OCI-LY7 (cell line): ENCODE results near the gene WNK2. TPM values are rescaled to one million over a fixed set of nuclear protein-coding genes. Genes with fewer than 3 reads are reported as not detected.
A peak's percentile ranks its signal among the peaks of the same experiment; 100 is the strongest.

Source experiments
- BruUV-seq: library from RNA; stranded (reverse); fragments of 400-500 nt; replicated peaks from 2 replicates; lab custom pipeline; 2021; lab: Mats Ljungman, UMichigan
- CTCF ChIA-PET: fragments of 300-600 bp; sonication (Branson Sonifier 250); formaldehyde crosslinking; loops from one replicate; lab custom pipeline; 2022; ENCODE audit warnings: antibody characterized with exemption; ENCODE audit not compliant: unreplicated experiment; lab: Charles Lee
- POLR2A ChIA-PET: fragments of 300-600 bp; sonication (Branson Sonifier 250); formaldehyde crosslinking; loops from one replicate; lab custom pipeline; 2022; ENCODE audit warnings: antibody characterized with exemption; lab: Charles Lee
- DNase-seq: peaks from one replicate; pipeline ENCODE4 v3.0.0-alpha.2; 2015; ENCODE audit warnings: low spot score
- H2AFZ ChIP-seq: fragments of 200-600 bp; sonication (generic), shearing (Covaris generic); 2 replicates; pipeline ENCODE4 v1.6.1; 2014; ENCODE audit warnings: mild to moderate bottlenecking, antibody characterized with exemption, low read length, moderate library complexity
- H3K27ac ChIP-seq: fragments of 200-600 bp; sonication (generic); 2 replicates; pipeline ENCODE4 v1.5.1; 2014; ENCODE audit warnings: mixed run types, low read depth, mild to moderate bottlenecking, moderate library complexity, low read length, inconsistent platforms; ENCODE audit not compliant: poor library complexity, severe bottlenecking
- H3K36me3 ChIP-seq: fragments of 200-600 bp; sonication (generic); 2 replicates; pipeline ENCODE4 v1.6.1; 2014; ENCODE audit warnings: mild to moderate bottlenecking, antibody characterized with exemption, low read length, moderate library complexity, mixed read lengths; ENCODE audit not compliant: insufficient read depth
- H3K4me1 ChIP-seq: fragments of 200-600 bp; sonication (generic); 2 replicates; pipeline ENCODE4 v1.5.1; 2014; ENCODE audit warnings: mild to moderate bottlenecking, low read length; ENCODE audit not compliant: insufficient read depth, poor library complexity, severe bottlenecking
- H3K4me2 ChIP-seq: fragments of 200-600 bp; sonication (generic); 2 replicates; pipeline ENCODE4 v1.6.1; 2014; ENCODE audit warnings: mild to moderate bottlenecking, low read length
- H3K4me3 ChIP-seq: fragments of 200-600 bp; sonication (generic); 2 replicates; pipeline ENCODE4 v1.5.1; 2014; ENCODE audit warnings: mild to moderate bottlenecking, low read depth, low read length; ENCODE audit not compliant: poor library complexity, severe bottlenecking
- H3K79me2 ChIP-seq: fragments of 200-600 bp; sonication (generic); 2 replicates; pipeline ENCODE4 v1.6.1; 2016; ENCODE audit warnings: low read depth, mild to moderate bottlenecking, low read length, moderate library complexity, mixed read lengths; ENCODE audit not compliant: insufficient read depth
- H3K9me2 ChIP-seq: fragments of 200-600 bp; sonication (generic); 2 replicates; pipeline ENCODE4 v1.6.1; 2016; ENCODE audit warnings: mild to moderate bottlenecking, low read length, mixed read lengths; ENCODE audit not compliant: insufficient read depth
- H3K9me3 ChIP-seq: fragments of 200-600 bp; sonication (generic); 2 replicates; pipeline ENCODE4 v1.6.1; 2014; ENCODE audit warnings: mild to moderate bottlenecking, mixed run types, low read length, mixed read lengths
- H4K20me1 ChIP-seq: fragments of 200-600 bp; sonication (generic); 2 replicates; pipeline ENCODE4 v1.6.1; 2014; ENCODE audit warnings: mild to moderate bottlenecking, antibody characterized with exemption, low read length, moderate library complexity, mixed read lengths; ENCODE audit not compliant: insufficient read depth
- EZH2phosphoT487 ChIP-seq: fragments of 200-600 bp; sonication (generic); IDR thresholded peaks from 2 replicates; pipeline ENCODE4 v1.6.1; 2018; ENCODE audit warnings: low read depth, borderline replicate concordance, mild to moderate bottlenecking, mixed run types, antibody characterized with exemption, low read length, moderate library complexity, mixed read lengths
- intact Hi-C: fragments of 100-400 bp; cut with micrococcal nuclease; formaldehyde crosslinking; loops from one replicate; pipeline ENCODE4 v1.10.0; 2022; ENCODE audit not compliant: unreplicated experiment
- total RNA-seq, 2 experiments: library from RNA; depleted of rRNA in 1 of 2; stranded (reverse); fragments of >200 nt in 1 of 2; shearing (Covaris generic) in 1 of 2; gene quantifications; 2 replicates each; pipeline ENCODE4 v1.2.3, GENCODE V29; 2014 to 2022
- TF ChIP-seq, protein P1 (sequence below): fragments of 200-600 bp; sonication (generic); conservative IDR thresholded peaks from 2 replicates; pipeline ENCODE4 v1.5.1; 2014; ENCODE audit warnings: mild to moderate bottlenecking, antibody characterized with exemption, low read length, moderate library complexity, mixed read lengths

The WNK2 gene
- total RNA-seq, 2 experiments from 2014 or later: 142 to 194 TPM

DNA sequence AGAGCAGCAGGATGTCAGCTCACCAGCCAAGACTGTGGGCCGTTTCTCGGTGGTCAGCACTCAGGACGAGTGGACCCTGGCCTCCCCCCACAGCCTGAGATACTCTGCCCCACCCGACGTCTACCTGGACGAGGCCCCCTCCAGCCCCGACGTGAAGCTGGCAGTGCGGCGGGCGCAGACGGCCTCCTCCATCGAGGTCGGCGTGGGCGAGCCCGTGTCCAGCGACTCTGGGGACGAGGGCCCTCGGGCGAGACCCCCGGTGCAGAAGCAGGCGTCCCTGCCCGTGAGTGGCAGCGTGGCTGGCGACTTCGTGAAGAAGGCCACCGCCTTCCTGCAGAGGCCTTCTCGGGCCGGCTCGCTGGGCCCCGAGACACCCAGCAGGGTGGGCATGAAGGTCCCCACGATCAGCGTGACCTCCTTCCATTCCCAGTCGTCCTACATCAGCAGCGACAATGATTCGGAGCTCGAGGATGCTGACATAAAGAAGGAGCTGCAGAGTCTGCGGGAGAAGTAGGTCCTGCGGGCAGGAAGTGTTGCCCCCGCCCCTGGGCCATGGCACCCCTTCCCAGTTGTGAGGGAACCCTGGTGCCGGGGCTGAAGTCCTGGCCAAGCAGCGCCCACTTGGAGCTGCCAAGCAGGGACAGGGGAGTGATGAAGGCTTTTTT lies 108.9 kb downstream of the WNK2 start:
- DNase-seq: no peak
- Histone ChIP-seq H3K36me3 (peaks cover 60% of the 10 kb centered on the region), H3K9me3 (no peaks in the 10 kb centered on the region), H2AFZ (no peak overlapping the region), H3K4me3 (no peak overlapping the region), H3K27ac (peak overlapping the region; percentile 93), H4K20me1 (no peaks in the 10 kb centered on the region), H3K9me2 (no peaks in the 10 kb centered on the region), H3K4me2 (no peak overlapping the region), H3K79me2 (no peaks in the 10 kb centered on the region), H3K4me1 (peaks cover 94% of the 10 kb centered on the region)
- ChIA-PET POLR2A (no interaction called here), CTCF (interaction anchor here (0.6 kb wide), 2 partner anchors 136 to 151 kb away, joined by 3 to 4 read pairs; no protein-coding TSS in a partner anchor)
- no peak for TF ChIP-seq EZH2phosphoT487
- TF ChIP-seq, protein P1, sequence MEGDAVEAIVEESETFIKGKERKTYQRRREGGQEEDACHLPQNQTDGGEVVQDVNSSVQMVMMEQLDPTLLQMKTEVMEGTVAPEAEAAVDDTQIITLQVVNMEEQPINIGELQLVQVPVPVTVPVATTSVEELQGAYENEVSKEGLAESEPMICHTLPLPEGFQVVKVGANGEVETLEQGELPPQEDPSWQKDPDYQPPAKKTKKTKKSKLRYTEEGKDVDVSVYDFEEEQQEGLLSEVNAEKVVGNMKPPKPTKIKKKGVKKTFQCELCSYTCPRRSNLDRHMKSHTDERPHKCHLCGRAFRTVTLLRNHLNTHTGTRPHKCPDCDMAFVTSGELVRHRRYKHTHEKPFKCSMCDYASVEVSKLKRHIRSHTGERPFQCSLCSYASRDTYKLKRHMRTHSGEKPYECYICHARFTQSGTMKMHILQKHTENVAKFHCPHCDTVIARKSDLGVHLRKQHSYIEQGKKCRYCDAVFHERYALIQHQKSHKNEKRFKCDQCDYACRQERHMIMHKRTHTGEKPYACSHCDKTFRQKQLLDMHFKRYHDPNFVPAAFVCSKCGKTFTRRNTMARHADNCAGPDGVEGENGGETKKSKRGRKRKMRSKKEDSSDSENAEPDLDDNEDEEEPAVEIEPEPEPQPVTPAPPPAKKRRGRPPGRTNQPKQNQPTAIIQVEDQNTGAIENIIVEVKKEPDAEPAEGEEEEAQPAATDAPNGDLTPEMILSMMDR: no peak
- intact Hi-C loops: no loop called here
- no TSS peak for BruUV-seq

DNA sequence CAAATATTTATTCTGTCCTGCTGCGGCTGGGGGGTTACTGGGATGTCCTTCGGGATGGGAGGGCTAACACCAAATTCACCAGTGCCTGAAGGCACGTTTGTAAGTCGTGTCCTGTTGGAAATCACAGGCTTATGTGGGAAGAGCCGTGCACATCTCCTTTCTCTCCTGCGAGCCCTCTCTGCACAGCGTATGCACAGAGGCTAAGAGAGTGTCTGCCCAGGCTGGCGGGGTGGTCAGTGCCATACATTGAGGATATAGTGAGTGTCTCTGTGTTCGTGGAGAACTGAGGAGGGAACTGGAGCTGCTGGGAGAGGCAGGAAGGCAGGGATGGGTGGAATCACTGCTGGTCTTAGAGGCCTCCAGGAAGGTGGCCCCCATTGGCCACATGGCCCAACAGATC lies 110.1 kb downstream of the WNK2 start:
- Histone ChIP-seq H3K4me3 (no peak overlapping the region), H3K27ac (peak overlapping the region; percentile 93), H3K79me2 (no peaks in the 10 kb centered on the region), H2AFZ (no peak overlapping the region), H3K4me1 (peaks cover 89% of the 10 kb centered on the region), H3K4me2 (peak overlapping the region; percentile 56), H3K9me3 (no peaks in the 10 kb centered on the region), H3K36me3 (peaks cover 65% of the 10 kb centered on the region), H3K9me2 (no peaks in the 10 kb centered on the region), H4K20me1 (no peaks in the 10 kb centered on the region)
- POLR2A ChIA-PET: interaction anchor here (1.6 kb wide), 1 partner anchor 27 kb away, joined by 8 read pairs; no protein-coding TSS in a partner anchor
- TF ChIP-seq, protein P1: no peak
- TF ChIP-seq EZH2phosphoT487: no peak
- CTCF ChIA-PET: no interaction called here
- no peak for DNase-seq
- intact Hi-C loops: loop anchor here (2.0 kb wide), 1 partner anchor 25 kb away; no protein-coding TSS in a partner anchor
- BruUV-seq: no TSS peak

DNA sequence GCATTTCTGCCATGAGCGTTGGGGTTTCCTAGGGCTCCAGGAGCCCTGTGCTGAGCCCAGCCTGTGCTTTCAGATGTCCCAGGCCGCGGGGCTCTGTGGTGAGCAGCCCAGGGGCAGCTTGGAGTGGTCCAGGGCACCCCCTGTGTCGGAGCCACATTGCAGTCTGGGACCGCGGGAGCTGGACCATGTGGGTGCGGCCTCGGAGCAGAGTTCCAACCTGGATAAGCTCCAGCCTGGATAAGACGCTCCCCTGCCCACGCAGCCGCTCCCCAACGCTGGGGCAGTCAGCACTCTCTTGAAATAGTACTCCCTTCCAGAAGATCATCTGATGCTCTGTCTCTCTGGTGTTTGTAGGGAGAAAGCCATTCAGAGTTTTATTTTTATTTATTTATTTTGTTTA lies 111.1 kb downstream of the WNK2 start:
- Histone ChIP-seq H3K9me2 (no peaks in the 10 kb centered on the region), H3K4me1 (peaks cover 80% of the 10 kb centered on the region), H2AFZ (no peak overlapping the region; the same call in 1 of the 2 replicates), H3K4me3 (peak overlapping the region; percentile 28), H3K27ac (peak overlapping the region; percentile 93), H3K79me2 (no peaks in the 10 kb centered on the region), H3K4me2 (peak overlapping the region; percentile 56), H3K36me3 (peaks cover 55% of the 10 kb centered on the region), H3K9me3 (no peaks in the 10 kb centered on the region), H4K20me1 (no peaks in the 10 kb centered on the region)
- peak; percentile 41 for DNase-seq
- ChIA-PET CTCF (interaction anchor here (0.6 kb wide), 1 partner anchor 28 kb away, joined by 4 read pairs; no protein-coding TSS in a partner anchor), POLR2A (interaction anchor here (0.7 to 1.6 kb wide), 6 partner anchors 8 to 265 kb away, joined by 3 to 8 read pairs (median 4); no protein-coding TSS in a partner anchor)
- BruUV-seq: no TSS peak
- TF ChIP-seq, protein P1: no peak
- no peak for TF ChIP-seq EZH2phosphoT487
- intact Hi-C loops: loop anchor here (1.0 to 2.0 kb wide), 2 partner anchors 9 to 26 kb away; no protein-coding TSS in a partner anchor
